Mucosa of descending colon (tissue), 3 donors: ENCODE measurements around the gene HEBP2. TPM values are rescaled to one million over a fixed set of nuclear protein-coding genes. Genes with fewer than 3 reads are reported as not detected.

Experiments
- ATAC-seq: fragments of 200-7000 bp; cut with Tn5 transposase; one replicate; pipeline ENCODE4 v1.9.1; 2020; ENCODE audit warnings: mild to moderate bottlenecking, moderate library complexity
- DNase-seq, 3 donors: peaks; one replicate each; pipeline ENCODE4 v3.0.0-alpha.2; 2020
- H3K36me3 ChIP-seq: fragments of 200-600 bp; one replicate; pipeline ENCODE4 v1.8.0; 2021; ENCODE audit warnings: low read depth, mild to moderate bottlenecking
- H3K4me1 ChIP-seq: fragments of 200-600 bp; one replicate; pipeline ENCODE4 v1.8.0; 2021; ENCODE audit warnings: low read depth, mild to moderate bottlenecking
- H3K4me3 ChIP-seq: fragments of 200-600 bp; one replicate; pipeline ENCODE4 v1.8.0; 2021; ENCODE audit warnings: mild to moderate bottlenecking
- H3K9me3 ChIP-seq: fragments of 200-600 bp; one replicate; pipeline ENCODE4 v1.8.0; 2021; ENCODE audit warnings: mild to moderate bottlenecking
- intact Hi-C, 2 donors: fragments of 100-400 bp; cut with DNase I in 1 of 2; cut with micrococcal nuclease in 1 of 2; formaldehyde crosslinking; loops; one replicate each; pipeline versions ENCODE4 v1.11.0 to v1.11.1; 2022; cut with DNase I, micrococcal nuclease
- total RNA-seq, 3 donors: library from RNA; stranded (reverse); fragmentation: NEBNext Ultra II Directional in 2 of 3; extraction: Animal tissue kit (Norgen Biotek cat#: 25700) in 2 of 3; gene quantifications; one replicate each; pipeline versions ENCODE4 v1.2.1 to v1.2.4, GENCODE V29; 2021 to 2023
- TF ChIP-seq, protein P1 (sequence below): fragments of 200-600 bp; IDR thresholded peaks from one replicate; pipeline ENCODE4 v1.8.0; 2022; ENCODE audit warnings: antibody characterized with exemption, mild to moderate bottlenecking
- donor health status: DM: no; HTN: no; CAD: no; lungs with moderate emphysema.
- donor health status: DM: no; HTN: no; CAD: no.
- donor health status: DM: no; HTN: yes; CAD: no.

Gene HEBP2
- total RNA-seq, 3 donors from 2014 or later = 78.5 to 101 (median 88.7) TPM

DNA sequence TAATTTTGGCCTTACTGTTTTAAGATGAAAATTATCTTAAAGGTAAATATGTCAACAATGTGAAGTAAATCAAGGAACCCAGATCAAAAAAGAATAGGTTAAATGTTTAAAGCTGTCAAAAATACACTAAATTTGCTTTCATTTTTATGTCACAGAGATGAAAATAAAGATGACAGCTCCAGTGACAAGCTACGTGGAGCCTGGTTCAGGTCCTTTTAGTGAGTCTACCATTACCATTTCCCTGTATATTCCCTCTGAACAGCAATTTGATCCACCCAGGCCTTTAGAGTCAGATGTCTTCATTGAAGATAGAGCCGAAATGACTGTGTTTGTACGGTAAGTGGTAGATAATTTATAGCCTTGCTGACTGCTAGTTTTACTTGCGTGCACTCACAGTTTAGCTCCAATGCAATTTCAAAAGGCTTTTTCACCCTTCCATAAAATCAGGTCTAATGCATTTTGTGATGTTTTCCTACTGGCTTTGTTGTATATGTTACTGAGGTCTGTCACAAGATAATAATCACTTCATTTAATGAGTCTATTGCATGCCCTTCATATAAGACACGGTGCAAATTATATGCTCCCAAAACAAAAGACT is 1.9 kb downstream of the HEBP2 start:
- ATAC-seq (no peak), DNase-seq (no peak)
- Histone ChIP-seq H3K36me3 (no peaks in the 10 kb centered on the region), H3K4me3 (no peak overlapping the region), H3K4me1 (peaks cover 12% of the 10 kb centered on the region), H3K9me3 (no peaks in the 10 kb centered on the region)
- TF ChIP-seq, protein P1, sequence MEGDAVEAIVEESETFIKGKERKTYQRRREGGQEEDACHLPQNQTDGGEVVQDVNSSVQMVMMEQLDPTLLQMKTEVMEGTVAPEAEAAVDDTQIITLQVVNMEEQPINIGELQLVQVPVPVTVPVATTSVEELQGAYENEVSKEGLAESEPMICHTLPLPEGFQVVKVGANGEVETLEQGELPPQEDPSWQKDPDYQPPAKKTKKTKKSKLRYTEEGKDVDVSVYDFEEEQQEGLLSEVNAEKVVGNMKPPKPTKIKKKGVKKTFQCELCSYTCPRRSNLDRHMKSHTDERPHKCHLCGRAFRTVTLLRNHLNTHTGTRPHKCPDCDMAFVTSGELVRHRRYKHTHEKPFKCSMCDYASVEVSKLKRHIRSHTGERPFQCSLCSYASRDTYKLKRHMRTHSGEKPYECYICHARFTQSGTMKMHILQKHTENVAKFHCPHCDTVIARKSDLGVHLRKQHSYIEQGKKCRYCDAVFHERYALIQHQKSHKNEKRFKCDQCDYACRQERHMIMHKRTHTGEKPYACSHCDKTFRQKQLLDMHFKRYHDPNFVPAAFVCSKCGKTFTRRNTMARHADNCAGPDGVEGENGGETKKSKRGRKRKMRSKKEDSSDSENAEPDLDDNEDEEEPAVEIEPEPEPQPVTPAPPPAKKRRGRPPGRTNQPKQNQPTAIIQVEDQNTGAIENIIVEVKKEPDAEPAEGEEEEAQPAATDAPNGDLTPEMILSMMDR = no peak
- intact Hi-C loops = loop anchor here in 1 of 2 donors (10.0 kb wide), 1 partner anchor 291 kb away; no protein-coding TSS in a partner anchor

DNA sequence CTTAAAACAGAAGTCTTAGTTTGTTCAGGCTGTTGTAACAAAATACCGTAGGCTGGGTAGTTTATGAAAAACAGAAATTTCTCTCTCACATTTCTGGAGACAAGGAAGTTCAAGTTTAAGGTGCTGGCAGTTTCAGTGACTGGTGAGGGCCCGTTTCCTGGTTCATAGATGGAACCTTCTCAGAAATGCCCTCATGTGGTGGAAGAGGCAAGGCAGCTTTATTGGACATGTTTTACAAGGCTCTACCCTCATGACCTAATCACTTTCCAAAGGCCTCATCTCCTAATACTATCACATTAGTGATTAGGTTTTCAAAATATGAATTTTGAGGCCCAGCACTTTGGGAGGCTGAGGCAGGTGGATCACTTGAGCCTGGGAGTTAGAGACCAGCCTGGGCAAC is 2.4 kb downstream of the HEBP2 start:
- H3K36me3 ChIP-seq = no peaks in the 10 kb centered on the region
- no peak overlapping the region for H3K4me3 ChIP-seq
- TF ChIP-seq, protein P1 = no peak
- peak; percentile 46 for ATAC-seq
- intact Hi-C loops = loop anchor here in 1 of 2 donors (10.0 kb wide), 1 partner anchor 292 kb away; no protein-coding TSS in a partner anchor
- peak in 1 of 3 donors; percentile 65 for DNase-seq
- peaks cover 12% of the 10 kb centered on the region for H3K4me1 ChIP-seq
- no peaks in the 10 kb centered on the region for H3K9me3 ChIP-seq

DNA sequence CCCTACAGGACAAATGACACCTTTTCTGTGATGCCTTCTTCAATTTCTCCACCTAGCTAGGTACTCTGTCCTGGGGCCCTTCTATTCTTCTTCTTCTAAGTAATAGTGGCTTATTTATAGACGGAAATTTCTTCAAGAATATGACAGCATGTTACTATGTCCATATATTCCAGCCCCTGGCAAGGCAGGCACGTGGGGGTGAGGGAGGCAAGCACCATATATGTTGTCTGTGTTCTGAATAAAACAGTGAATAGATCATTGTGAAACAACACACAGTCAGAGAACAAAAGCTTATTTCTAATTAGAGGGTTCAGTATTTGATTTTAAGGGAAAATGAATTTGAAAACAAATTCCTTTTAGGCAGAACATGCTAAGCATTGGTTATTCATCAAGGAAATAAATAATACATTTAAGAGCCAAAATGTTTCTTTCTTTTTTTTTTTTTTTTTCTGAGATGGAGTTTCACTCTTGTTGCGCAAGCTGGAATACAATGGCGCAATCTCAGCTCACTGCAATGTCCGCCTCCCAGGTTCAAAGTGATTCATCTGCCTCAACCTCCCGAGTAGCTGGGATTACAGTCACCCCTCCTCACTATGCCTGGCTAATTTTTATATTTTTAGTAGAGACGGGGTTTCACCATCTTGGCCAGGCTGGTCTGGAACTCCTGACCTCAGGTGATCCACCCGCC is 6.2 kb downstream of the HEBP2 start:
- Histone ChIP-seq H3K9me3 (no peaks in the 10 kb centered on the region), H3K4me1 (peaks cover 10% of the 10 kb centered on the region), H3K4me3 (no peak overlapping the region), H3K36me3 (peaks cover 13% of the 10 kb centered on the region)
- TF ChIP-seq, protein P1 = no peak
- DNase-seq (no peak), ATAC-seq (no peak)
- intact Hi-C loops = no loop called here

DNA sequence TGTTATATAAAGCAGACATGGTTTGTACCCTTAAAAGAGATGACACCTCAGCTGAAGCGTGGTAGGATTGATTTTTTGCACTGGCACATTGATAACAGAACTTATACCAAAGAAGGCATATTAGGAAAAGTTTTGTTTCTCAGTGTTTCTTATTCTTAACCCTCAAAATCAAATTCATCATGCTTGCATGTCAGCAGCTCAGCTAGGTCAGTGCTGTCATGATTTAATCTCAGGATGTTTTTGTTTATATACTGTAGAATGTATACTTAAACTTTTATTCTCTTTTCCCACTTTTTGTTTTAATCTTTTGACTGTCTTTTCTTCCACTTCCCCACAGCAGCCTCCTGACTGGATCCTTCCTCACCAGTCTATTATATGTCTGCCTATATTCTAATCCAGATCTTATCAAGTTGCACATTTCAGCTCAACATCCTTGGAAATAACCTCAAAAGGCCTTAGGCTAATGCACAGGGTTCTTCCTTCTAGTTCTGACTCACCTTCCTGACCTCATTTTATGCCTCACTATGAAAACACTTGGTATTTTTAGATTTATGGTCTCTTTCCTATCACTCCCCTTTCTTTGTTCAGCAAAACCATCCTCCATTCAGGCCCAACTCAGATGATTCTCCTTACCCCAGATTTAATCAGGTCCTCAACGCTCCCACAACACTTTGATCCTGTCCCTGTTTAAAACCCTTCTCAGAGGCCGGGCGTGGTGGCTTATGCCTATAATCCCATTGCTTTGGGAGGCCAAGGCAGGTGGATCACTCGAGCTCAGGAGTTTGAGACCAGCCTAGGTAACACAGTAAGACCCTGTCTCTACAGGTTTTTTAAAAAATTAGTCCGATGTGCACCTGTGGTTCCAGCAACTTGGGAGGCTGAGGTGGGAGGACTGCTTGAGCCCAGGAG is 7.2 kb downstream of the HEBP2 start:
- TF ChIP-seq, protein P1 = no peak
- intact Hi-C loops = no loop called here
- H3K36me3 ChIP-seq = peaks cover 13% of the 10 kb centered on the region
- DNase-seq (no peak), ATAC-seq (peak; percentile 49)
- H3K4me1 ChIP-seq = peaks cover under 1% of the 10 kb centered on the region
- no peak overlapping the region for H3K4me3 ChIP-seq
- H3K9me3 ChIP-seq = no peaks in the 10 kb centered on the region

DNA sequence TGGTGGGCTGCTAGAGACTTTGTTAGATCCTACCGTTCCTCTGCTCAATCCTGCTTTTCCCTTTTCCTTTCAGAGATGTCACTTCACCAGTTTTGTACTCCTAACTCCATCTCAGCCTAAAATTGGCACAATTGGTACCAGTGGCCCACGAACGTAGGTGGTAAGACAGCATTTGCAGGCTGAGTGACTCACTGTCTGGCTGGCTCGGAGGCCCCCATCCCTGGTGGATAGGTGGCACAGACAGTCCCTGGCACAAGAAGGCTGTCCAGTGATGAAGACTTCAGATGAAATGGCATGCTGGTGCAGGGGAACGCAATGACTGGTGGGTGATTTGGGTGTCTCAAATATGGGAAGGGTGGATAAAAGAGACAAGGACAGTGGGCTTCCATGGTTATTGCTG is 11.1 kb downstream of the HEBP2 start:
- ATAC-seq (no peak), DNase-seq (no peak)
- intact Hi-C loops = no loop called here
- no peak overlapping the region for H3K4me3 ChIP-seq
- TF ChIP-seq, protein P1 = no peak
- no peaks in the 10 kb centered on the region for H3K9me3 ChIP-seq
- no peaks in the 10 kb centered on the region for H3K4me1 ChIP-seq
- peaks cover 13% of the 10 kb centered on the region for H3K36me3 ChIP-seq
